ENCODE results near the gene CCPG1.
"Not testable (repeated sequence)": the region's sequence is repeated elsewhere in the genome, so short reads cannot be mapped to it uniquely, and the experiment has no call there.

The CCPG1 gene, protein sequence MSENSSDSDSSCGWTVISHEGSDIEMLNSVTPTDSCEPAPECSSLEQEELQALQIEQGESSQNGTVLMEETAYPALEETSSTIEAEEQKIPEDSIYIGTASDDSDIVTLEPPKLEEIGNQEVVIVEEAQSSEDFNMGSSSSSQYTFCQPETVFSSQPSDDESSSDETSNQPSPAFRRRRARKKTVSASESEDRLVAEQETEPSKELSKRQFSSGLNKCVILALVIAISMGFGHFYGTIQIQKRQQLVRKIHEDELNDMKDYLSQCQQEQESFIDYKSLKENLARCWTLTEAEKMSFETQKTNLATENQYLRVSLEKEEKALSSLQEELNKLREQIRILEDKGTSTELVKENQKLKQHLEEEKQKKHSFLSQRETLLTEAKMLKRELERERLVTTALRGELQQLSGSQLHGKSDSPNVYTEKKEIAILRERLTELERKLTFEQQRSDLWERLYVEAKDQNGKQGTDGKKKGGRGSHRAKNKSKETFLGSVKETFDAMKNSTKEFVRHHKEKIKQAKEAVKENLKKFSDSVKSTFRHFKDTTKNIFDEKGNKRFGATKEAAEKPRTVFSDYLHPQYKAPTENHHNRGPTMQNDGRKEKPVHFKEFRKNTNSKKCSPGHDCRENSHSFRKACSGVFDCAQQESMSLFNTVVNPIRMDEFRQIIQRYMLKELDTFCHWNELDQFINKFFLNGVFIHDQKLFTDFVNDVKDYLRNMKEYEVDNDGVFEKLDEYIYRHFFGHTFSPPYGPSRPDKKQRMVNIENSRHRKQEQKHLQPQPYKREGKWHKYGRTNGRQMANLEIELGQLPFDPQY

DNA sequence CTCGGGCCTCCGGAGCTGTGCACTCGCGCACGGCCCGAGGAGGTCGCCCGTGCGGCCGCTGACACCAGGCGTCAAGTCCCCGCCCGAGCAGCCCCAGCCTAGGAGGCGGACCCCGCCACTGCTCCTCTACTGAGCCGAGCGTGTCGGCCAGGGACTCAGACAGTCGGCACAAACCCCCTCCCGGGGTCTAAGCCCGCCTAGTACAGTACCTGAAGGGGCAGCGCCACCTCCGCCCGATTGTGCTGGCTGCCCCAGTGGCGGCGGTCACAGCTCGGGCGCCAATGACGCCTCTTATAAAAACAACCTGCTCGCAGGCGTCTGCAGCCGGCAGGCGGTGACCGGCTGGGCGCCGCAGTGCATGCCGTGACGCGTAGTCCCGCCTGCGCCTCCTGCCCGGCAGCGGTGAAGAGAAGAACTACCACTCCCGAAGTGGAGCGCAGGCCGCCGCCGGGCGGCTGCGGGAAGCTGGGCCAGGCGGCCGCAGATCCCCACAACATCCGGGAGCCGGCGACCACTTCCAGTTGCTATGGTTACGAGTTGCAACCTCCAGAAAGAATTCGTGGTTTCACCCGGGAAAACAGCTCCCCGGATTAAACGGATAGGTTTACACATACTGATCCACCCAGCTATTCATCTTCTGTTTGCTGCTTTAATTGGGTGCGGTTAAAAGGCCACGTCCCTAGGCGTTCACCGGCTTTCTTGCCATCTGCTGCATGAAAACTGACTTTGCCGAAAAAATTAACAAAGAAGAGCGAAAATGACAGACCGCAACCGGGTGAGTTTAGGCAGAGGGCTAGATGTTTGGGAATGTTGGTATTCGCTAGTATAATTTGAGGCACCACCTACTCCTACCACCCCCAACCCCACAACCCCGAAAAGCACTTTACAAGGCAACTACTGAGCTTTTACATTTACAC lies at the start of gene CCPG1, which contains the start of gene PIERCE2:
Gene CCPG1 (minus strand): TSS at position 348 of the 917 bp plus-strand sequence. CDS start 18,935 bp downstream, outside the sequence.
Gene PIERCE2 (plus strand): TSS at position 484 of the 917 bp plus-strand sequence. CDS start 274 bp downstream, at position 758.
- CTCF ChIA-PET, result interaction anchor here (0.7 to 3.0 kb wide), 27 partner anchors 9 to 219 kb away, joined by 3 to 30 read pairs (median 5); partner anchors contain the start of genes PIGB, PIGBOS1 and RSL24D1
- DNase-seq (ENCODE audit: extremely low spot score), result peak; percentile 94
- POLR2A ChIA-PET, result no interaction called here
- TF ChIP-seq, protein P1, sequence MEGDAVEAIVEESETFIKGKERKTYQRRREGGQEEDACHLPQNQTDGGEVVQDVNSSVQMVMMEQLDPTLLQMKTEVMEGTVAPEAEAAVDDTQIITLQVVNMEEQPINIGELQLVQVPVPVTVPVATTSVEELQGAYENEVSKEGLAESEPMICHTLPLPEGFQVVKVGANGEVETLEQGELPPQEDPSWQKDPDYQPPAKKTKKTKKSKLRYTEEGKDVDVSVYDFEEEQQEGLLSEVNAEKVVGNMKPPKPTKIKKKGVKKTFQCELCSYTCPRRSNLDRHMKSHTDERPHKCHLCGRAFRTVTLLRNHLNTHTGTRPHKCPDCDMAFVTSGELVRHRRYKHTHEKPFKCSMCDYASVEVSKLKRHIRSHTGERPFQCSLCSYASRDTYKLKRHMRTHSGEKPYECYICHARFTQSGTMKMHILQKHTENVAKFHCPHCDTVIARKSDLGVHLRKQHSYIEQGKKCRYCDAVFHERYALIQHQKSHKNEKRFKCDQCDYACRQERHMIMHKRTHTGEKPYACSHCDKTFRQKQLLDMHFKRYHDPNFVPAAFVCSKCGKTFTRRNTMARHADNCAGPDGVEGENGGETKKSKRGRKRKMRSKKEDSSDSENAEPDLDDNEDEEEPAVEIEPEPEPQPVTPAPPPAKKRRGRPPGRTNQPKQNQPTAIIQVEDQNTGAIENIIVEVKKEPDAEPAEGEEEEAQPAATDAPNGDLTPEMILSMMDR (IDR thresholded peaks at IDR 0.05; ENCODE audit: control extremely low read depth, extremely low read depth, low read depth, missing control alignments), result peak; percentile 42

GRCh38 chr15:55457401-55458022 lies 49.4 kb upstream of the CCPG1 start:
- CTCF ChIA-PET, result interaction anchor here (1.4 kb wide), 1 partner anchor 18 kb away, joined by 10 read pairs; no protein-coding TSS in a partner anchor
- no peak for DNase-seq (ENCODE audit: extremely low spot score)
- TF ChIP-seq, protein P1 (IDR thresholded peaks at IDR 0.05; ENCODE audit: control extremely low read depth, extremely low read depth, low read depth, missing control alignments), result no peak
- POLR2A ChIA-PET, result no interaction called here

DNA sequence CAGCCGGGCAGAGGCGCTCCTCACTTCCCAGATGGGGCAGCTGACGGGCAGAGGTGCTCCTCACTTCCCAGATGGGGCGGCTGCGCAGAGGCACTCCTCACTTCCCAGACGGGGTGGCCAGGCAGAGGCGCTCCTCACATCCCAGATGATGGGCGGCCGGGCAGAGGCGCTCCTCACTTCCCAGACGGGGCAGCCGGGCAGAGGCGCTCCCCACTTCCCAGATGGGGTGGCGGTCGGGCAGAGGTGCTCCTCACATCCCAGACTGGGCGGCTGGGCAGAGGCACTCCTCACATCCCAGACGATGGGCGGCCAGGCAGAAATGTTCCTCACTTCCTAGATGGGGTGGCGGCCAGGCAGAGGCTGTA lies 38.9 kb upstream of the CCPG1 start:
- POLR2A ChIA-PET; DNase-seq (ENCODE audit: extremely low spot score); CTCF ChIA-PET: not testable (repeated sequence)

DNA sequence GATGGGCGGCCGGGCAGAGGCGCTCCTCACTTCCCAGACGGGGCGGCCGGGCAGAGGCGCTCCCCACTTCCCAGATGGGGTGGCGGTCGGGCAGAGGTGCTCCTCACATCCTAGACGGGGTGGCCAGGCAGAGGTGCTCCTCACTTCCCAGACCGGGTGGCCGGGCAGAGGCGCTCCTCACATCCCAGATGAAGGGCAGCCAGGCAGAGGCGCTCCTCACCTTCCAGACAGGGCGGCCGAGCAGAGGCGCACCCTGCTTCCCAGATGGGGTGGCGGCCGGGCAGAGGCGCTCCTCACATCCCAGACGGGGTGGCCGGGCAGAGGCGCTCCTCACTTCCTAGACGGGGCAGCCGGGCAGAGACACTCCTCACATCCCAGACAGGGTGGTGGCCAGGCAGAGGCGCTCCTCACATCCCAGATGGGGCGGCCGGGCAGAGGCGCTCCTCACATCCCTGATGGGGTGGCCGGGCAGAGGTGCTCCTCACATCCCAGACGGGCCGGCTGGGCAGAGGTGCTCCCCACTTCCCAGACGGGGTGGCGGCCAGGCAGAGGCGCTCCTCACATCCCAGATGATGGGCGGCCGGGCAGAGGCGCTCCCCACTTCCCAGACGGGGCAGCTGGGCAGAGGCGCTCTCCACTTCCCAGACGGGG lies 38.3 kb upstream of the CCPG1 start:
- POLR2A ChIA-PET; DNase-seq (ENCODE audit: extremely low spot score); CTCF ChIA-PET: not testable (repeated sequence)

DNA sequence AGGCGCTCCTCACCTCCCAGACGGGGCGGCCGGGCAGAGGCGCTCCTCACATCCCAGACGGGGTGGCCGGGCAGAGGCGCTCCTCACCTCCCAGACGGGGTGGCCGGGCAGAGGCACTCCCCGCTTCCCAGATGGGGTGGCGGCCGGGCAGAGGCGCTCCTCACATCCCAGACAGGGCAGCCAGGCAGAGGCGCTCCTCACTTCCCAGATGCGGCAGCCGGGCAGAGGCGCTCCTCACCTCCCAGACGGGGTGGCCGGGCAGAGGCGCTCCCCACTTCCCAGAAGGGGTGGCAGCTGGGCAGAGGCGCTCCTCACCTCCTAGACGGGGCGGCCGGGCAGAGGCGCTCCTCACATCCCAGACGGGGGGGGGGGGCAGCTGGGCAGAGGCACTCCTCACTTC lies 37.8 kb upstream of the CCPG1 start:
- CTCF ChIA-PET; DNase-seq (ENCODE audit: extremely low spot score); POLR2A ChIA-PET: not testable (repeated sequence)

DNA sequence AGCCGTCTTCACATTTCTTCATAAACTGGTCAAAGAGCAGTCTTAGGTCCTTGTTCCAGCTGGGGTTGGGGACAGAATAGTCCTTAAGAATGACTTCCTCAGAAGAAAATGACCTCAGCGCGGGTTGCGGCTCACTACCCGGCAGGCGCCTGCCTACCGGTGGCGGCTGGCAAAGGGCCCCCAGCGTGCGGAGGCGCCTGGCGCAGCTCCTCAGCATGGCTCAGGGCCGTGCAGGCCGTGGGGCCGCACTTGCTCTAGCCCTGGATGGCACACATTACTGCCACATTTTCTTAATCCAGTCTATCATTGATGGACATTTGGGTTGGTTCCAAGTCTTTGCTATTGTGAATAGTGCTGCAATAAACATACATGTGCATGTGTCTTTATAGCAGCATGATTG lies 35.0 kb upstream of the CCPG1 start:
- POLR2A ChIA-PET; CTCF ChIA-PET; DNase-seq (ENCODE audit: extremely low spot score): not testable (repeated sequence)

- DNase-seq (ENCODE audit: extremely low spot score), result peak; percentile 56
- TF ChIP-seq, protein P1 (IDR thresholded peaks at IDR 0.05; ENCODE audit: control extremely low read depth, extremely low read depth, low read depth, missing control alignments), result peak; percentile 48
- ChIA-PET POLR2A (no interaction called here), CTCF (interaction anchor here (0.6 to 3.6 kb wide), 17 partner anchors 8 to 228 kb away, joined by 3 to 22 read pairs (median 4); partner anchors contain the start of genes CCPG1 and PIERCE2)
Measured at GRCh38 chr15:55434989-55435825, 27.0 kb upstream of the CCPG1 start.

Measured in GM10248 (cell line).